AG09319 (cell line): ENCODE data around the gene ECE2.

Experiments
- DNase-seq: peaks from one replicate; pipeline ENCODE4 v3.0.0-alpha.2; 2010; ENCODE audit warnings: low read depth; ENCODE audit errors: extremely low read depth
- TF ChIP-seq, protein P1 (sequence below): IDR thresholded peaks from 2 replicates; pipeline ENCODE4 v1.5.1; 2011; ENCODE audit warnings: low read depth, mild to moderate bottlenecking, inconsistent platforms, low read length, moderate library complexity

Gene ECE2

DNA sequence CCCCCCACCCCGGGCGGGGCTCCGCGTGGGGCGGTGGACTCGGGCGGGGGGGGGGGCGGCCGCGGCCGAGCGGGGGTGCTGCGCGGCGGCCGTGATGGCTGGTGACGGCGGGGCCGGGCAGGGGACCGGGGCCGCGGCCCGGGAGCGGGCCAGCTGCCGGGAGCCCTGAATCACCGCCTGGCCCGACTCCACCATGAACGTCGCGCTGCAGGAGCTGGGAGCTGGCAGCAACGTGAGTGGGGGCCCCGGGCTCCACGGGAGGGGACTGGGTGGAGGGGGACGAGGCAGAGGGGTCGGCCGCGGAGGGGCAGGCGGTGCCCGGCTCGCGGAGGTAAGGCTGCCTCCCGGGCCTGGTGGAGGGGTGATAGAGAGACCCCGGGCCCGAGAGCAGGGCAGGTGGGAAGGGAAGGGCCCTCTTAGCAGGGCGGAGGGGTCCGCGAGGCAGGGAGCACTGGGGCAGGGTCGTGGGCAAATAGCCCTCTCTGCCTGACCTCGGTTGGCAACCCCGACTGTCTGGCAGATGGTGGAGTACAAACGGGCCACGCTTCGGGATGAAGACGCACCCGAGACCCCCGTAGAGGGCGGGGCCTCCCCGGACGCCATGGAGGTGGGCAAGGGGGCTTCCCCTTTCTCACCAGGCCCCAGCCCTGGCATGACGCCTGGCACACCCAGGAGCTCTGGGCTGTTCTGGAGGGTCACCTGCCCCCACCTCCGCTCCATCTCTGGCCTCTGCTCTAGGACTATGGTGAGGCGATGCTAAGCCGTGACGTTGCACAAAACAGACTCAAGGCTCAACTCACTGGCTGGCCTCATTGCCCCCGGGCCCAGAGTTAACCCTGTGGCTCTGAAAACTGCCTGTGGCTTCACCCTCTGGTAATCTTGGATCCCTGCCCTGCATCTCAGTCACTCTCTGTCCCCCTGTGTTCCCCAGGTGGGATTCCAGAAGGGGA is at the start of gene ECE2:
Gene ECE2 (plus strand): TSS at position 62 of the 950 bp plus-strand sequence. CDS start 132 bp downstream, at position 194.
- TF ChIP-seq, protein P1, sequence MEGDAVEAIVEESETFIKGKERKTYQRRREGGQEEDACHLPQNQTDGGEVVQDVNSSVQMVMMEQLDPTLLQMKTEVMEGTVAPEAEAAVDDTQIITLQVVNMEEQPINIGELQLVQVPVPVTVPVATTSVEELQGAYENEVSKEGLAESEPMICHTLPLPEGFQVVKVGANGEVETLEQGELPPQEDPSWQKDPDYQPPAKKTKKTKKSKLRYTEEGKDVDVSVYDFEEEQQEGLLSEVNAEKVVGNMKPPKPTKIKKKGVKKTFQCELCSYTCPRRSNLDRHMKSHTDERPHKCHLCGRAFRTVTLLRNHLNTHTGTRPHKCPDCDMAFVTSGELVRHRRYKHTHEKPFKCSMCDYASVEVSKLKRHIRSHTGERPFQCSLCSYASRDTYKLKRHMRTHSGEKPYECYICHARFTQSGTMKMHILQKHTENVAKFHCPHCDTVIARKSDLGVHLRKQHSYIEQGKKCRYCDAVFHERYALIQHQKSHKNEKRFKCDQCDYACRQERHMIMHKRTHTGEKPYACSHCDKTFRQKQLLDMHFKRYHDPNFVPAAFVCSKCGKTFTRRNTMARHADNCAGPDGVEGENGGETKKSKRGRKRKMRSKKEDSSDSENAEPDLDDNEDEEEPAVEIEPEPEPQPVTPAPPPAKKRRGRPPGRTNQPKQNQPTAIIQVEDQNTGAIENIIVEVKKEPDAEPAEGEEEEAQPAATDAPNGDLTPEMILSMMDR, result no peak
- DNase-seq, result no peak

DNA sequence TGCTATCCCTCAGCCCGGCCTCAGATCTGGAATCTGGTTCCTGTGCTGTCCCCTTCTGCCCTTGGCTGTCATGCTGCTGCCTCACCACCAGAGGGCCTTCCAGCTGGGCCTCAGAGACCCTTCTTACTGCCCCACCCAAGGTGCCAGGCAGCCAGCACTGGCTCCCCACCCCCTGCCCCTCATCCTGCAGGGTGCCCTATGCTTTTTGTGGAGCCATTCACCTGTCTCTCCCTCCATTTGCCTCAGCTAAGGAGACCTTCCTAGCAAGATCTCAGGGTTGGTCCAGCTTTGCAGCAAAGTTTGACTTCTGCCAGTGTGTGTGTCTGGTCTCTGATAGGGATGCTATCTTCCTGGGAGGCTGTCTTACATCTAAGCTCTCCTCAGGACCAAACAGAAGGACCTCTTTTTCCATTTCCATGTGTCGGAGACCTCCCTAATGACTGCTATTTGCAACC is 48.3 kb upstream of the ECE2 start:
- TF ChIP-seq, protein P1, result peak; percentile 84
- DNase-seq, result no peak

DNA sequence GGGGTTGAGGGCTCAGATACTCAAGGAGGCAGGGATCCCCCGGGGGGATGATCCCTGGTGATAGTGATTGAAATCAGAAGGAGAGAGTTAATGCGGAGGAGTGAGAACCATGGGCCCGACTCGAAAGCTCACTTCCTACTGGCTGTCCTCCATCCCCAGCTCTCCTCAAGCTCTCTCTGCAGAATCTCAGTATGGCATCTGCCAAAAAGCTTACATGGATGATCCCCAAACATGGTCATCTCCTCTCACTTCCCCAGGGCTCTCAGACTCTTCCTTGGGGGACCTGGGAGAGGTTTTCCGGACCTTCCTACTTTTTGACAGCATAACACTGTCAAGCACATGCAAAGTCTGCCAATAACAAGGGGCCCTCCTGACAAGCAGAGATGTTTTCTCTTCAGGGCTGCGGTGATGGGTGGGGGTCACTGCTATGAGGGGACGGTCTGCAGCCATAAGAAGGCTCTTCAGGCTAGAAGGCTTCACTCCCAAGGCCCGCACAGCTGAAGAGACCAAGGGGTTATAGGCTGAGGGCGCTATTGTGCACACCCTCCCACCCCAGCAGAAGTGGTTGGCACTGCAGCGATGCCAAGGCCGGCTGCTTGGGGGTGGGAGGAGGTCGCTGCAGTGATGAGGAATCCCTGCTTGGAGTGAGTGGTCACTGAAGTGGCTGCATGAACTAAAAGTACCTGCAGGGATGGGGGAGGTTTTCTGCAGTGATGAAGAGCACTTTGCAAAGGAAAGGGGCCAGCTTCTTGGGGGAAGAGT is 47.3 kb upstream of the ECE2 start:
- no peak for DNase-seq

DNA sequence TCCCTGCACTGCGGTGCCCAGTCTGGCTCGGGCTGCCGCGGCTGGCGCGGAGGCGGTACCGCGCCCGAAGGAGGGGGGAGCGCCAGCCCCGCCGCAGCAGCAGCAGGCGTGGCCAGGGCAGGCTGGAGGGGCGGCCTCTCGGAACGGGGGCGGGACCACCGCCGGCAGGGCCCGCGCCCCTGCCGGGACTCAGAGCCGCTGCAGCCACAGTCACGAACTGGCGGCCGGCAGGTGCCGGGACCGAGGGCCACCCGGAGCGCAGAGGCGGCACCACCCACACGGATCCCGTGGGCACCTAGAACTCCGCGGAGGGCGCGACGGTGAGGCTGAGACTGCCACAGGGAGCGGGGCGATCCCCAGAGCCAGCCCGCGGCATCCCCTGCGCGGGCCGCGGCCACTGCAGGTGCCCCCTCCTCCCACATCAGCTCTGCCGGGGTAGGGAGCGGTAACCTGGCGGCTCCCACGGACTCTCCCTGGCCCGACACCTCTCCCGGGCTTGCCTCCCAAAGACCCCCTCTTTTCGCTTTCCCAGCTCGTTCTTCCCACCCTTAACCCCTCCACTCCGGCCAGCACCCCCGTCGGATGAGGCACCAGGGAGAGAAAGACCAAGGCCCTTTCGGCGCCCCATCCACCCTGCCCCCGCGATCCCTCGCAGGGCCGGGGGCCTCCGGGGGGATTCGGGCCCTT is 46.3 kb upstream of the ECE2 start, which contains the start of gene VWA5B2:
Gene VWA5B2 (plus strand): TSS at position 192 of the 687 bp plus-strand sequence. CDS start 944 bp downstream, outside the sequence.
- TF ChIP-seq, protein P1, result no peak; the same call in 1 of the 2 replicates
- DNase-seq, result no peak

More for the DNA sequence above, 47.3 kb upstream of the ECE2 start:
- TF ChIP-seq, protein P1, result no peak

GRCh38 chr3:184230081-184230602 is 45.7 kb upstream of the ECE2 start:
- TF ChIP-seq, protein P1, result no peak
- DNase-seq, result no peak

GRCh38 chr3:184230603-184231528 is 45.0 kb upstream of the ECE2 start:
- no peak for DNase-seq
- TF ChIP-seq, protein P1, result no peak
